ENCODE data around the gene EDIL3.

The EDIL3 gene

GRCh38 chr5:83947763-83948162 is 436.9 kb downstream of the EDIL3 start:
- Histone ChIP-seq H3K18ac (ENCODE audit: low read depth in 1 of 2, low read length in 2 of 2) (no peak overlapping the region), H2BK5ac (ENCODE audit: low read depth, low read length, poor library complexity, severe bottlenecking) (no peak overlapping the region), H3K27ac (ENCODE audit: low read length, poor library complexity, severe bottlenecking) (no peak overlapping the region), H2AFZ (ENCODE audit: low read depth, low read length) (no peak overlapping the region), H3K9me3 (ENCODE audit: control insufficient read depth, low read length) (peaks cover 4% of the 10 kb centered on the region), H2AK5ac (ENCODE audit: low read length, severe bottlenecking) (no peak overlapping the region), H4K91ac (ENCODE audit: low read length) (no peak overlapping the region), H2BK120ac (ENCODE audit: low read depth, low read length) (no peak overlapping the region), H4K8ac (ENCODE audit: low read length) (no peak overlapping the region), H2BK12ac (ENCODE audit: low read length in 2 of 2) (no peak overlapping the region), H3K23ac (ENCODE audit: low read length in 2 of 2) (no peak overlapping the region), H3K4me3 (ENCODE audit: insufficient read depth in 1 of 2, low read depth in 1 of 2, low read length in 2 of 2) (no peak overlapping the region), H3K36me3 (ENCODE audit: control insufficient read depth in 1 of 2, insufficient read depth in 2 of 2, low read depth in 1 of 2, low read length in 2 of 2) (peaks cover 0 to 2% of the 10 kb centered on the region in 2 experiments), H3K27me3 (ENCODE audit: control insufficient read depth in 1 of 2, insufficient read depth in 1 of 2, low read length in 2 of 2) (no peaks in the 10 kb centered on the region), H3K79me1 (replicated peaks; ENCODE audit: low read length, poor library complexity, severe bottlenecking) (peaks cover 10% of the 10 kb centered on the region), H3K4me2 (ENCODE audit: low read length, poor library complexity, severe bottlenecking) (no peak overlapping the region), H3K4ac (ENCODE audit: low read depth in 1 of 2, low read length in 2 of 2) (no peak overlapping the region), H3K9ac (ENCODE audit: low read length) (no peak overlapping the region), H2BK15ac (ENCODE audit: low read depth, poor library complexity, severe bottlenecking) (no peak overlapping the region), H3K4me1 (ENCODE audit: control insufficient read depth, insufficient read depth, low read depth, low read length) (no peaks in the 10 kb centered on the region), H3K14ac (ENCODE audit: low read length in 2 of 2) (no peak overlapping the region)
- no peak for DNase-seq
- WGBS = 100% methylated on average over 1 of the region's 3 CpGs

GRCh38 chr5:83946516-83946915 is 438.2 kb downstream of the EDIL3 start:
- Histone ChIP-seq H2BK12ac (ENCODE audit: low read length in 2 of 2) (no peak overlapping the region), H3K9ac (ENCODE audit: low read length) (no peak overlapping the region), H4K91ac (ENCODE audit: low read length) (no peak overlapping the region), H3K4me1 (ENCODE audit: control insufficient read depth, insufficient read depth, low read depth, low read length) (no peaks in the 10 kb centered on the region), H3K36me3 (ENCODE audit: control insufficient read depth in 1 of 2, insufficient read depth in 2 of 2, low read depth in 1 of 2, low read length in 2 of 2) (peaks cover 0 to 2% of the 10 kb centered on the region in 2 experiments), H2AK5ac (ENCODE audit: low read length, severe bottlenecking) (no peak overlapping the region), H3K79me1 (replicated peaks; ENCODE audit: low read length, poor library complexity, severe bottlenecking) (peaks cover 7% of the 10 kb centered on the region), H3K27me3 (ENCODE audit: control insufficient read depth in 1 of 2, insufficient read depth in 1 of 2, low read length in 2 of 2) (no peaks in the 10 kb centered on the region), H2BK5ac (ENCODE audit: low read depth, low read length, poor library complexity, severe bottlenecking) (no peak overlapping the region), H3K4me2 (ENCODE audit: low read length, poor library complexity, severe bottlenecking) (no peak overlapping the region), H3K27ac (ENCODE audit: low read length, poor library complexity, severe bottlenecking) (no peak overlapping the region), H3K4me3 (ENCODE audit: insufficient read depth in 1 of 2, low read depth in 1 of 2, low read length in 2 of 2) (no peak overlapping the region), H3K14ac (ENCODE audit: low read length in 2 of 2) (no peak overlapping the region), H2AFZ (ENCODE audit: low read depth, low read length) (no peak overlapping the region), H2BK120ac (ENCODE audit: low read depth, low read length) (no peak overlapping the region), H3K9me3 (ENCODE audit: control insufficient read depth, low read length) (peaks cover 4% of the 10 kb centered on the region), H3K4ac (ENCODE audit: low read depth in 1 of 2, low read length in 2 of 2) (no peak overlapping the region), H3K18ac (ENCODE audit: low read depth in 1 of 2, low read length in 2 of 2) (no peak overlapping the region), H3K23ac (ENCODE audit: low read length in 2 of 2) (no peak overlapping the region), H4K8ac (ENCODE audit: low read length) (no peak overlapping the region), H2BK15ac (ENCODE audit: low read depth, poor library complexity, severe bottlenecking) (no peak overlapping the region)
- 85% methylated on average over 4 of the region's 6 CpGs for WGBS
- DNase-seq = no peak

GRCh38 chr5:83942155-83942554 is 442.5 kb downstream of the EDIL3 start:
- no peak overlapping the region for H3K9ac ChIP-seq (ENCODE audit: low read length)

GRCh38 chr5:83937837-83938236 is 446.8 kb downstream of the EDIL3 start:
- Histone ChIP-seq H3K9me3 (ENCODE audit: control insufficient read depth, low read length) (peaks cover 2% of the 10 kb centered on the region), H2BK120ac (ENCODE audit: low read depth, low read length) (no peak overlapping the region), H2BK15ac (ENCODE audit: low read depth, poor library complexity, severe bottlenecking) (no peak overlapping the region), H2AK5ac (ENCODE audit: low read length, severe bottlenecking) (no peak overlapping the region), H2AFZ (ENCODE audit: low read depth, low read length) (no peak overlapping the region), H3K27ac (ENCODE audit: low read length, poor library complexity, severe bottlenecking) (no peak overlapping the region), H3K79me1 (replicated peaks; ENCODE audit: low read length, poor library complexity, severe bottlenecking) (no peaks in the 10 kb centered on the region), H3K4me2 (ENCODE audit: low read length, poor library complexity, severe bottlenecking) (no peak overlapping the region), H3K4ac (ENCODE audit: low read depth in 1 of 2, low read length in 2 of 2) (no peak overlapping the region), H3K4me1 (ENCODE audit: control insufficient read depth, insufficient read depth, low read depth, low read length) (no peaks in the 10 kb centered on the region), H3K9ac (ENCODE audit: low read length) (no peak overlapping the region), H3K14ac (ENCODE audit: low read length in 2 of 2) (no peak overlapping the region), H3K4me3 (ENCODE audit: insufficient read depth in 1 of 2, low read depth in 1 of 2, low read length in 2 of 2) (no peak overlapping the region), H4K91ac (ENCODE audit: low read length) (no peak overlapping the region), H4K8ac (ENCODE audit: low read length) (no peak overlapping the region), H3K36me3 (ENCODE audit: control insufficient read depth in 1 of 2, insufficient read depth in 2 of 2, low read depth in 1 of 2, low read length in 2 of 2) (no peaks in the 10 kb centered on the region), H2BK5ac (ENCODE audit: low read depth, low read length, poor library complexity, severe bottlenecking) (no peak overlapping the region), H3K23ac (ENCODE audit: low read length in 2 of 2) (no peak overlapping the region), H2BK12ac (ENCODE audit: low read length in 2 of 2) (no peak overlapping the region), H3K18ac (ENCODE audit: low read depth in 1 of 2, low read length in 2 of 2) (no peak overlapping the region), H3K27me3 (ENCODE audit: control insufficient read depth in 1 of 2, insufficient read depth in 1 of 2, low read length in 2 of 2) (no peaks in the 10 kb centered on the region)
- no peak for DNase-seq
- no CpG with 5 or more reads among the region's 1 CpG for WGBS

More at GRCh38 chr5:83942155-83942554, 442.5 kb downstream of the EDIL3 start:
- H3K27ac ChIP-seq (ENCODE audit: low read length, poor library complexity, severe bottlenecking) = no peak overlapping the region
- DNase-seq = no peak
- H3K14ac ChIP-seq (ENCODE audit: low read length in 2 of 2) = no peak overlapping the region
- H3K4me1 ChIP-seq (ENCODE audit: control insufficient read depth, insufficient read depth, low read depth, low read length) = no peaks in the 10 kb centered on the region
- H2BK5ac ChIP-seq (ENCODE audit: low read depth, low read length, poor library complexity, severe bottlenecking) = no peak overlapping the region
- no peak overlapping the region for H4K8ac ChIP-seq (ENCODE audit: low read length)
- WGBS = no CpG with 5 or more reads among the region's 1 CpG
- H3K27me3 ChIP-seq (ENCODE audit: control insufficient read depth in 1 of 2, insufficient read depth in 1 of 2, low read length in 2 of 2) = no peaks in the 10 kb centered on the region
- no peak overlapping the region for H2BK15ac ChIP-seq (ENCODE audit: low read depth, poor library complexity, severe bottlenecking)
- H2AK5ac ChIP-seq (ENCODE audit: low read length, severe bottlenecking) = no peak overlapping the region
- no peak overlapping the region for H3K4me3 ChIP-seq (ENCODE audit: insufficient read depth in 1 of 2, low read depth in 1 of 2, low read length in 2 of 2)
- H2AFZ ChIP-seq (ENCODE audit: low read depth, low read length) = no peak overlapping the region
- H3K23ac ChIP-seq (ENCODE audit: low read length in 2 of 2) = no peak overlapping the region
- peaks cover 3% of the 10 kb centered on the region for H3K79me1 ChIP-seq (replicated peaks; ENCODE audit: low read length, poor library complexity, severe bottlenecking)
- no peak overlapping the region for H3K4me2 ChIP-seq (ENCODE audit: low read length, poor library complexity, severe bottlenecking)
- H4K91ac ChIP-seq (ENCODE audit: low read length) = no peak overlapping the region
- peaks cover 4% of the 10 kb centered on the region for H3K9me3 ChIP-seq (ENCODE audit: control insufficient read depth, low read length)
- no peak overlapping the region for H3K18ac ChIP-seq (ENCODE audit: low read depth in 1 of 2, low read length in 2 of 2)
- H3K36me3 ChIP-seq (ENCODE audit: control insufficient read depth in 1 of 2, insufficient read depth in 2 of 2, low read depth in 1 of 2, low read length in 2 of 2) = peaks cover 0 to 2% of the 10 kb centered on the region in 2 experiments
- no peak overlapping the region for H2BK120ac ChIP-seq (ENCODE audit: low read depth, low read length)
- H2BK12ac ChIP-seq (ENCODE audit: low read length in 2 of 2) = no peak overlapping the region
- no peak overlapping the region for H3K4ac ChIP-seq (ENCODE audit: low read depth in 1 of 2, low read length in 2 of 2)
